Measurements from ENCODE around the gene ECE1.

DNA sequence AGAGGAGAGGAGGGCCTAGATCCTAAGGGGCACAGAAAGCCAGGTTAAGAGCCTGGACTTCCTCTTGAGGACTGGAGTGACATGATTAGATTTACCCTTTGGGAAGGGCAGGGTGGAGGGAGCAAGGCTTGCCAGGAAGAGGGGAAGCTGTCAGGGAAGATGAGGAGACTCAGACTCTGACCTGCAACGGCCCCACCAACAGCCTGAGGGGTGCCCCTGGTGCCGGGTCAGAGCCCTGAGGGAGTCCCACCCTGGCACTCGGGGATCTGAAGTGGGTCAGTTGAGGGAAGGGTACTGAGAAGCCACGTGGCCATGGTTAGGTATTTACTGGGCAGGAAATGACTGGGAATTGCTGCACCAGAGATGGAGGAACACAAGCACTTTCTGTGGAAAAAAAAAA, 9.8 kb downstream of the ECE1 start:
- TF ChIP-seq EZH2 (IDR thresholded peaks at IDR 0.05; ENCODE audit: insufficient read depth, poor library complexity, severe bottlenecking) (no peak), EZH2phosphoT487 (IDR thresholded peaks at IDR 0.05; ENCODE audit: insufficient read depth, low read depth) (no peak)
